Brain microvascular endothelial cell (primary cell): ENCODE results near the gene PDXP.
"Not testable (repeated sequence)": the region's sequence is repeated elsewhere in the genome, so short reads cannot be mapped to it uniquely, and the experiment has no call there.

ENCODE experiments used
- DNase-seq: peaks from one replicate; pipeline ENCODE4 v3.0.0-alpha.2; 2020
- H3K27ac ChIP-seq: fragments of 250-450 bp; sonication (Bioruptor Pico); 2 replicates; pipeline ENCODE4 v1.5.1; 2020; ENCODE audit warnings: mild to moderate bottlenecking, moderate library complexity
- H3K27me3 ChIP-seq: fragments of 250-450 bp; sonication (Bioruptor Pico); replicated peaks from 2 replicates; pipeline ENCODE4 v1.5.1; 2020; ENCODE audit warnings: mild to moderate bottlenecking
- H3K36me3 ChIP-seq: fragments of 250-450 bp; sonication (Bioruptor Pico); replicated peaks from 2 replicates; pipeline ENCODE4 v1.5.1; 2020; ENCODE audit warnings: mild to moderate bottlenecking
- H3K4me3 ChIP-seq: 2 replicates; pipeline ENCODE4 v1.5.1; 2011; ENCODE audit warnings: low read depth, mild to moderate bottlenecking, control low read depth, low read length, moderate library complexity
- CTCF ChIP-seq: IDR thresholded peaks from 2 replicates; pipeline ENCODE4 v1.5.1; 2011; ENCODE audit warnings: low read depth, mild to moderate bottlenecking, moderate library complexity, low read length, control low read depth, inconsistent platforms; ENCODE audit errors: missing control alignments
- in situ Hi-C: cut with HindIII; loops from 2 replicates; pipeline ENCODE4 v1.10.0; 2017; ENCODE audit warnings: low sequenced_read_pairs, low pct_ligation_motif_present

The PDXP gene

DNA sequence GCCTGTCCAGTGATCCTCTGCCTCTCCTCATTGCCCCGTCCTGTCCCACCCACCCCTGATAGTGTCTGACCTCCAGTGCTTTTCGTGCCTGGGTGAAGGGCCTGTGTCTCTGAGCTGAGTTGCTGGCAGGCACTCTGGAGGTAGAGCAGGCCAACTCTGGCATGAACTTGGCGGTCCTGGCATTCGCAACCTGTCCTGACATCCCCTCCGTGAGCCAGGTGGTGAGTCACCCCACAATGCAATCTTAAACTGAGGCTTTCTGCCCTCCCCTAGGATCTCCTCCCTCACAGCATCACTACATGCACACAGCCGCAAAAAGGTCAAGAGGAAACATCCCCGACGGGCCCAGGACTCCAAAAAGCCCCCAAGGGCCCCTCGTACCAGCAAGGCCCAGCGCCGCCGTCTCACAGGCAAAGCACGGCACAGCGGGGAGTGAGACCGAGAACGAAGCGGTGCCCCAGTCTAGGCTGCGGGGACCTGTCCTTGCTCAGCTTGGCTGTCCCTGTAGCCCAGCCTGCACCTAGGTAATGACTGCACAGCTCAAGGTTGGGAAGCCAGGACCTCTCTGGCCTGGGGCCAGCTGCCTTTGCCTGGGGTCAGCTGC lies 32.5 kb downstream of the PDXP start:
- no peak overlapping the region for H3K4me3 ChIP-seq
- no peaks in the 10 kb centered on the region for H3K27me3 ChIP-seq
- no peak for DNase-seq
- no peak for TF ChIP-seq CTCF
- H3K36me3 ChIP-seq, result peaks cover 18% of the 10 kb centered on the region
- no peak overlapping the region for H3K27ac ChIP-seq
- in situ Hi-C loops, result no loop called here

- H3K4me3 ChIP-seq, result no peak overlapping the region
- DNase-seq, result no peak
- H3K27ac ChIP-seq, result no peak overlapping the region
- no peak for TF ChIP-seq CTCF
- H3K27me3 ChIP-seq, result no peaks in the 10 kb centered on the region
- H3K36me3 ChIP-seq, result peaks cover 18% of the 10 kb centered on the region
- in situ Hi-C loops, result no loop called here
Observed at GRCh38 chr22:37692627-37693285, 34.2 kb downstream of the PDXP start.

GRCh38 chr22:37694131-37694530 lies 35.6 kb downstream of the PDXP start:
- H3K4me3 ChIP-seq, H3K36me3 ChIP-seq, in situ Hi-C loops, H3K27ac ChIP-seq, DNase-seq, H3K27me3 ChIP-seq: not testable (repeated sequence)

GRCh38 chr22:37696260-37696656 lies 37.7 kb downstream of the PDXP start:
- H3K36me3 ChIP-seq, DNase-seq, H3K27me3 ChIP-seq, H3K27ac ChIP-seq, in situ Hi-C loops: not testable (repeated sequence)
- peak overlapping the region; percentile 48 for H3K4me3 ChIP-seq

DNA sequence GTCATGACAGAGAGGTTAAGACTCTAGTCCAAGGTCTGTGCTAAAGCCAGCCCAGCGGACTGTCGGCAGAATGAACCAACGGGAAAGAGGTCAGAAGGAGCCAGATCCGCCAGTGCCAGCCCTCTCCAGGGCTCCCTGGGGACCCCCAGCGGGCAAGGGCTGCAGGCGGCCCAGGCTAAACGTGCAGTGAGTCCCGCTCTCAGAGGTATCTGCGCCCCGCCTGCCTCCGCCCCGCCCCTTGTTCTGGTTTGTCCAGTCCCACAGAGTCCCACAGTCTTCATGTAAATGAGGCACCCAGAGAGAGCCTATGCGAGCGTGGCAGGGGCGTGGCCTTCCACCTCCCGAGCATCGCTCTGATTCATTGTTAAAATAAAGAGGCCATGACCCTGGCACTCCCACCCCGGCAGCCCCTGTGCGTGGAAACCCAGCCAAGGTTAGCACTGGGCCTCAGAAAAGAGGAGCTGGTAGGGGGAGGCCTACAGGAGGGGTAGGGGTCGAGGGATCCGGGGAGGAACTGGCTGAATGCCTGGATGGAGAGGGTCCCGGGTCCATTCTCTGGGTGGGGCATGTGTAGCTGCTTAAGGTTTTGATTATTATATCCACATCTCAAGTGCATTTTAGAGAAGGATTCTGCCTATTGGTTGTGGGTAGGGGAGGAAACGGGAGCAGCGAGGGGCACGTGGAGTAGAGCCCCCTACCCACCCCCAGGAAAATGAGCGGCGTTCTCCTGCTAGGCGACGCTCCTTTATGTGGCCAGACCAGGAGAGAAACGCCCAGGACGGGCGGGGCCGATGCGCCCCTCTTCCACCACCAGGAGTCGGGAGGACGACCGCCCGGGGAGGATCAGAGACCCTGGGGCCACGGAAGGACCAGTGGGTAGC lies 38.4 kb downstream of the PDXP start, which contains the start of gene TRIOBP:
Gene TRIOBP (plus strand): TSS at position 392 of the 881 bp plus-strand sequence. CDS start 4,318 bp downstream, outside the sequence.
- peak; percentile 70 for TF ChIP-seq CTCF
- in situ Hi-C loops, result no loop called here
- H3K27ac ChIP-seq, result no peak within 1 kb of the TSS
- peak within 1 kb of the TSS; percentile 48 for H3K4me3 ChIP-seq
- no peaks in the 10 kb centered on the region for H3K27me3 ChIP-seq
- peak; percentile 98 for DNase-seq
- H3K36me3 ChIP-seq, result peaks cover 5% of the 10 kb centered on the region

DNA sequence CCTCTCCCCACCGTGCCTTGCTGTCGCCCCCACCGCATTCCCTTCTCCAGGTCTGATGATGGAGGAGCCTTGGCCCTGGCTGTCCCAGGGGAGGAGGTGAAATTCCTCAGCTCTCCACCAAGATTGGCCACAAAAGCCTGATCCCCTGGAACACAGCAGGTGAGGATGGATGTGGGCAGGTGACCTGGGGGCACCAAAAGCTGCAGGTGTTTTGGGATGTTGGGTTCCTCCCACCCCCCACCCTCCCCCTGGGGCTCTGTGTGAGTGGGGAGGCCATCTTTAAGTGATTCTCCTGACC lies 39.0 kb downstream of the PDXP start:
- in situ Hi-C loops, result no loop called here
- Histone ChIP-seq H3K27me3 (no peaks in the 10 kb centered on the region), H3K4me3 (no peak overlapping the region), H3K36me3 (peaks cover 4% of the 10 kb centered on the region), H3K27ac (no peak overlapping the region)
- no peak for DNase-seq
- TF ChIP-seq CTCF, result no peak
